Gastrocnemius medialis (tissue), 4 donors: ENCODE results near the gene LUZP1.

ENCODE experiments used
- CTCF ChIP-seq, 5 experiments: fragments of 450-650 bp in 3 of 5; fragments of 200-600 bp in 2 of 5; sonication (generic) in 2 of 5; IDR thresholded peaks in 4 of 5; conservative IDR thresholded peaks in 1 of 5; 1 replicate in 4 of 5; 2 replicates in 1 of 5; pipeline ENCODE4 v1.5.1; 2016 to 2019; ENCODE audit warnings: antibody characterized with exemption in 5 of 5, mild to moderate bottlenecking in 3 of 5, moderate library complexity in 3 of 5
- POLR2A ChIP-seq, 2 donors: fragments of 450-650 bp; IDR thresholded peaks; one replicate each; pipeline ENCODE4 v1.6.1; 2017; ENCODE audit warnings: antibody characterized with exemption in 2 of 2, mild to moderate bottlenecking in 2 of 2, moderate library complexity in 2 of 2

- no peak for TF ChIP-seq POLR2A (IDR thresholded peaks at IDR 0.05)
- no peak for TF ChIP-seq CTCF (IDR thresholded peaks at IDR 0.05 in 4 of 5, conservative IDR thresholded peaks at IDR 0.05 in 1 of 5)
These were observed 56.8 kb downstream of the LUZP1 start for GRCh38 chr1:23111600-23112535.
